HCT116 (cell line): Measurements from ENCODE around the gene TUBB8B.
"Not testable (repeated sequence)": the region's sequence is repeated elsewhere in the genome, so short reads cannot be mapped to it uniquely, and the experiment has no call there.

ENCODE experiments used
- CBX3 ChIP-seq: IDR thresholded peaks from 2 replicates; pipeline ENCODE4 v1.6.1; 2012; ENCODE audit warnings: low read depth
- POLR2A ChIP-seq: IDR thresholded peaks from 2 replicates; pipeline ENCODE4 v1.7.0; 2011; ENCODE audit warnings: borderline replicate concordance; ENCODE audit not compliant: insufficient read depth, insufficient read length; ENCODE audit errors: extremely low read depth
- POLR2AphosphoS5 ChIP-seq: IDR thresholded peaks from 2 replicates; pipeline ENCODE4 v1.6.1; 2011; ENCODE audit warnings: mild to moderate bottlenecking, low read depth, low read length, moderate library complexity
- ZNF274 ChIP-seq: fragments of 200-500 bp; sonication (Bioruptor generic); IDR thresholded peaks from 2 replicates; pipeline ENCODE4 v1.6.1; 2014; ENCODE audit warnings: mild to moderate bottlenecking, low read depth, low read length, inconsistent platforms
- TF ChIP-seq, protein P1 (sequence below), 3 experiments: fragments of 200-600 bp in 1 of 3; sonication (generic) in 1 of 3; IDR thresholded peaks in 2 of 3; conservative IDR thresholded peaks in 1 of 3; 2 replicates each; pipeline ENCODE4 v1.5.1; 2012 to 2017; ENCODE audit warnings: low read depth in 2 of 3, low read length in 2 of 3, antibody characterized with exemption in 1 of 3, borderline replicate concordance in 1 of 3, control low read depth in 1 of 3, mild to moderate bottlenecking in 1 of 3, mixed read lengths in 1 of 3, mixed run types in 1 of 3, moderate library complexity in 1 of 3; ENCODE audit not compliant: insufficient read depth in 1 of 3

DNA sequence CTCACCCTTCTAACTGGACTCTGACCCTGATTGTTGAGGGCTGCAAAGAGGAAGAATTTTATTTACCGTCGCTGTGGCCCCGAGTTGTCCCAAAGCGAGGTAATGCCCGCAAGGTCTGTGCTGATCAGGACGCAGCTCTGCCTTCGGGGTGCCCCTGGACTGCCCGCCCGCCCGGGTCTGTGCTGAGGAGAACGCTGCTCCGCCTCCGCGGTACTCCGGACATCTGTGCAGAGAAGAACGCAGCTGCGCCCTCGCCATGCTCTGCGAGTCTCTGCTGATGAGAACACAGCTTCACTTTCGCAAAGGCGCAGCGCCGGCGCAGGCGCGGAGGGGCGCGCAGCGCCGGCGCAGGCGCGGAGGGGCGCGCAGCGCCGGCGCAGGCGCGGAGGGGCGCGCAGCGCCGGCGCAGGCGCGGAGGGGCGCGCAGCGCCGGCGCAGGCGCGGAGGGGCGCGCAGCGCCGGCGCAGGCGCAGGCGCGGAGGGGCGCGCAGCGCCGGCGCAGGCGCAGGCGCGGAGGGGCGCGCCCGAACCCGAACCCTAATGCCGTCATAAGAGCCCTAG, 38.7 kb downstream of the TUBB8B start:
- TF ChIP-seq POLR2A, CBX3, ZNF274, POLR2AphosphoS5: not testable (repeated sequence)
- TF ChIP-seq, protein P1, sequence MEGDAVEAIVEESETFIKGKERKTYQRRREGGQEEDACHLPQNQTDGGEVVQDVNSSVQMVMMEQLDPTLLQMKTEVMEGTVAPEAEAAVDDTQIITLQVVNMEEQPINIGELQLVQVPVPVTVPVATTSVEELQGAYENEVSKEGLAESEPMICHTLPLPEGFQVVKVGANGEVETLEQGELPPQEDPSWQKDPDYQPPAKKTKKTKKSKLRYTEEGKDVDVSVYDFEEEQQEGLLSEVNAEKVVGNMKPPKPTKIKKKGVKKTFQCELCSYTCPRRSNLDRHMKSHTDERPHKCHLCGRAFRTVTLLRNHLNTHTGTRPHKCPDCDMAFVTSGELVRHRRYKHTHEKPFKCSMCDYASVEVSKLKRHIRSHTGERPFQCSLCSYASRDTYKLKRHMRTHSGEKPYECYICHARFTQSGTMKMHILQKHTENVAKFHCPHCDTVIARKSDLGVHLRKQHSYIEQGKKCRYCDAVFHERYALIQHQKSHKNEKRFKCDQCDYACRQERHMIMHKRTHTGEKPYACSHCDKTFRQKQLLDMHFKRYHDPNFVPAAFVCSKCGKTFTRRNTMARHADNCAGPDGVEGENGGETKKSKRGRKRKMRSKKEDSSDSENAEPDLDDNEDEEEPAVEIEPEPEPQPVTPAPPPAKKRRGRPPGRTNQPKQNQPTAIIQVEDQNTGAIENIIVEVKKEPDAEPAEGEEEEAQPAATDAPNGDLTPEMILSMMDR (IDR thresholded peaks at IDR 0.05 in 2 of 3, conservative IDR thresholded peaks at IDR 0.05 in 1 of 3; ENCODE audit: borderline replicate concordance in 1 of 3, insufficient read depth in 1 of 3, low read depth in 2 of 3, low read length in 2 of 3), result not testable (repeated sequence)
